Activated T-cell treated with anti-CD3 and anti-CD28 coated beads, Interleukin-2, amount 50 U/mL, for 72 hours (primary cell): ENCODE results near the gene ADGRD1. TPM values are rescaled to one million over a fixed set of nuclear protein-coding genes. Genes with fewer than 3 reads are reported as not detected.

Experiments
- ATAC-seq, 2 donors: fragments of 150-1000 bp; cut with Tn5 transposase; replicated peaks in 1 of 2; 2 replicates each; pipeline ENCODE4 v1.10.0; 2021; ENCODE audit warnings: moderate library complexity in 2 of 2, mild to moderate bottlenecking in 1 of 2
- DNase-seq, 2 donors: peaks; one replicate each; pipeline ENCODE4 v3.0.0; 2021 to 2022; ENCODE audit warnings: mixed read lengths in 1 of 2
- H3K27ac Mint-ChIP-seq: one replicate; pipeline ENCODE4 v1.8.0; 2022; ENCODE audit warnings: mild to moderate bottlenecking, moderate library complexity, mixed read lengths
- H3K27me3 Mint-ChIP-seq: one replicate; pipeline ENCODE4 v1.8.0; 2022; ENCODE audit warnings: low read depth, mixed read lengths
- H3K36me3 Mint-ChIP-seq, 2 donors: one replicate each; pipeline ENCODE4 v1.8.0; 2022; ENCODE audit warnings: mixed read lengths in 2 of 2, mild to moderate bottlenecking in 1 of 2; ENCODE audit not compliant: insufficient read depth in 2 of 2
- H3K4me1 Mint-ChIP-seq: one replicate; pipeline ENCODE4 v1.8.0; 2022; ENCODE audit warnings: low read depth, mixed read lengths
- H3K4me3 Mint-ChIP-seq, 2 donors: one replicate each; pipeline ENCODE4 v1.8.0; 2022; ENCODE audit warnings: mild to moderate bottlenecking in 2 of 2, mixed read lengths in 2 of 2, moderate library complexity in 2 of 2
- H3K9me3 Mint-ChIP-seq, 2 donors: one replicate each; pipeline ENCODE4 v1.8.0; 2022; ENCODE audit warnings: mixed read lengths in 2 of 2
- total RNA-seq, 2 donors: library from RNA; stranded (reverse); gene quantifications; one replicate each; pipeline ENCODE4 v1.2.3, GENCODE V29; 2022

ADGRD1 gene
- total RNA-seq, 2 donors from 2014 or later, result 2.0 to 2.5 TPM

DNA sequence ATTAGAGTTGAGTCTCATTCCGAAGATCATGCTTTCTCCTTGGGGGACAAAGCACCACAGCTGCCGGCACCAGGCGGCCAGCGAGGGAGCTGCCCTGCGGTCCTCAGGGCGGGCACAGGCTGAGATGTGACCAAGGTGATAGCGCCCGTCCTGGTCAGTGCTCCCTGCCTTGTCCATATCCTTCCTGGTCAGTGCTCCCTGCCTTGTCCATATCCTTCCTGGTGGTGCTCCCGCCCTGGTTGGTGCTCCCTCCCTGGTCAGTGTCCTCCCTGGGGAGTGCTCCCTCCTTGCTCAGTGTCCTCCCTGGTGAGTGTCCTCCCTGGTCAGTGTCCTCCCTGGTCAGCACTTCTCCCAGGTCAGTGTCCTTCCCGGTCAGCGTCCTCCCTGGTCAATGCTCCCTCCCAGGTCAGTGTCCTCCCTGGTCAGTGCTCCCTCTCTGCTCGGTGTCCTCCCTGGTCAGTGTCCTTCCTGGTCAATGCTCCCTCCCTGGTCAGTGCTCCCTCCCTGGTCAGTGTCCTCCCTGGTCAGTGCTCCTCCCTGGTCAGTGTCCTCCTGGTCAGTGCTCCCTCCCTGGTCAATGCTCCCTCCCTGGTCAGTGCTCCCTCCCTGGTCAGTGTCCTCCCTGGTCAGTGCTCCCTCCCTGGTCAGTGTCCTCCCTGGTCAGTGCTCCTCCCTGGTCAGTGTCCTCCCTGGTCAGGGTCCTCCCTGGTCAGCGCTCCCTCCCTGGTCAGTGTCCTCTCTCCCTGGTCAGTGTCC, 92.2 kb downstream of the ADGRD1 start:
- Mint-ChIP-seq H3K4me3 (no peak overlapping the region), H3K4me1 (no peaks in the 10 kb centered on the region), H3K27me3 (no peaks in the 10 kb centered on the region), H3K9me3 (no peaks in the 10 kb centered on the region), H3K27ac (no peak overlapping the region), H3K36me3 (no peaks in the 10 kb centered on the region)
- DNase-seq (no peak), ATAC-seq (no peak)

DNA sequence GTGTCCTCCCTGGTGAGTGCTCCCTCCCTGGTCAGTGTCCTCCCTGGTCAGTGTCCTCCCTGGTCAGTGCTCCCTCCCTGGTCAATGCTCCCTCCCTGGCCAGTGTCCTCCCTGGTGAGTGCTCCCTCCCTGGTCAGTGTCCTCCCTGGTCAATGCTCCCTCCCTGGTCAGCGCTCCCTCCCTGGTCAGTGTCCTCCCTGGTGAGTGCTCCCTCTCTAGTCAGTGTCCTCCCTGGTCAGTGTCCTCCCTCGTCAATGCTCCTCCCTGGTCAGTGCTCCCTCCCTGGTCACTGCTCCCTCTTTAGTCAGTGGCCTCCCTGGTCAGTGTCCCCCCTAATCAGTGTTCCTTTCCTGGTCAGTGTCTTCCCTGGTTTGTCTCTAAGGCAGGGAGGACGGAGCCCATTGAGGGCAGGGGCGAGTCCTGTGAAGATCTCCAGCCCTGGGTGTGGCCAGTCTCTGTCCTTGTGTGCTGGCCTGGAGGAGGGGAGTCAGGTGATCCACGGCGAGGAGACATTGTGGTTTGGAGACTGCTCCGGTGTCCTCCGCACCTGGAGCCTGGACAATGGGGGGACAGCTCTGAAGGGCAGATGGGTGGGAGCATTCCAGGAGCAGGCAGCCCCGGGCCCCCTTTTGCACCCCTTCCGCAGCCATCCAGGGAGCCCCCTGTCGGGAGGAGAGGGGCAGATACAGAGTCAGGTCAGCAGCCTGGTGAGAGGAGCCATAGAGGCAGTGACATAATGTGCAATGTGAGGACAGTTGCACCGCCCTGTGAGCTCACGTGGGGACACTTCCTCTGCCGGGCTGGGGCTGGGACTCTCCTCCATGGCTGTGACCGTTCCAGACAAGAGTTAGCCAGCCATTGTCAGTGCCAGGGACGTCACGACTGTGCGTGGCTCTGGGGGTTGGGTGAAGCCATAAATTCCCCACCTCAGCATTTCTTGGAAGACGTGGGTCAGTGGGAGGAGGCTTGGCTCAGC, 93.4 kb downstream of the ADGRD1 start:
- ATAC-seq, result peak; percentile 11 to 23
- no peak for DNase-seq
- no peaks in the 10 kb centered on the region for H3K9me3 Mint-ChIP-seq
- H3K4me3 Mint-ChIP-seq, result no peak overlapping the region
- H3K27me3 Mint-ChIP-seq, result no peaks in the 10 kb centered on the region
- H3K4me1 Mint-ChIP-seq, result no peaks in the 10 kb centered on the region
- H3K36me3 Mint-ChIP-seq, result no peaks in the 10 kb centered on the region
- no peak overlapping the region for H3K27ac Mint-ChIP-seq

GRCh38 chr12:131047789-131048610, 94.3 kb downstream of the ADGRD1 start:
- DNase-seq (no peak), ATAC-seq (no peak)
- H3K27me3 Mint-ChIP-seq, result no peaks in the 10 kb centered on the region
- no peak overlapping the region for H3K27ac Mint-ChIP-seq
- no peaks in the 10 kb centered on the region for H3K9me3 Mint-ChIP-seq
- H3K4me1 Mint-ChIP-seq, result no peaks in the 10 kb centered on the region
- H3K4me3 Mint-ChIP-seq, result no peak overlapping the region
- no peaks in the 10 kb centered on the region for H3K36me3 Mint-ChIP-seq

DNA sequence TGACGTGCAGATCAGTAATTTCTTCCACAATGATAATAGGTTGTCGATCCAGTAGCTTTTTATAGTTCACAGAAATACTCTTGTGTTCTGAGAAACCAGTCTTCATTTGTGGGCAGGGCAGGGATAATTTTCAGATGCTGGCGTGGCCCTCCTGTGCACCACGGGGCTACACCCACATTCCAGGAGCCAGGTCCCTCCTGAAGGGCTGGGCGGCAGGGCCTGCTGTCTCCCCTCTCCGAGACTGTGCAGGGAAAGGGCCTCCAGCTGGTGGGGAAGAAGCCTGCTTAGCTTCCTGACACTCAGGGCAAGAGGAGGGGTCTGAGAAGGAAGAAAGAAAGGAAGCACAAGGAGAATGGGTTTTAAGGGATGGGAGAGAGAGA, 94.9 kb downstream of the ADGRD1 start:
- H3K27ac Mint-ChIP-seq, result no peak overlapping the region
- DNase-seq (no peak), ATAC-seq (no peak)
- no peaks in the 10 kb centered on the region for H3K27me3 Mint-ChIP-seq
- H3K36me3 Mint-ChIP-seq, result no peaks in the 10 kb centered on the region
- no peaks in the 10 kb centered on the region for H3K4me1 Mint-ChIP-seq
- H3K4me3 Mint-ChIP-seq, result no peak overlapping the region
- H3K9me3 Mint-ChIP-seq, result no peaks in the 10 kb centered on the region

- Mint-ChIP-seq H3K4me3 (no peak overlapping the region), H3K27me3 (no peaks in the 10 kb centered on the region), H3K36me3 (no peaks in the 10 kb centered on the region), H3K27ac (no peak overlapping the region), H3K9me3 (no peaks in the 10 kb centered on the region), H3K4me1 (no peaks in the 10 kb centered on the region)
- no peak for DNase-seq
- ATAC-seq, result no peak
Observed at GRCh38 chr12:131049002-131049401, 95.3 kb downstream of the ADGRD1 start.

- Mint-ChIP-seq H3K27ac (no peak overlapping the region), H3K9me3 (no peaks in the 10 kb centered on the region), H3K27me3 (peaks cover 4% of the 10 kb centered on the region), H3K4me3 (no peak overlapping the region), H3K36me3 (no peaks in the 10 kb centered on the region), H3K4me1 (no peaks in the 10 kb centered on the region)
- DNase-seq, result no peak
- no peak for ATAC-seq
Observed at GRCh38 chr12:131049549-131050339, 96.0 kb downstream of the ADGRD1 start.

DNA sequence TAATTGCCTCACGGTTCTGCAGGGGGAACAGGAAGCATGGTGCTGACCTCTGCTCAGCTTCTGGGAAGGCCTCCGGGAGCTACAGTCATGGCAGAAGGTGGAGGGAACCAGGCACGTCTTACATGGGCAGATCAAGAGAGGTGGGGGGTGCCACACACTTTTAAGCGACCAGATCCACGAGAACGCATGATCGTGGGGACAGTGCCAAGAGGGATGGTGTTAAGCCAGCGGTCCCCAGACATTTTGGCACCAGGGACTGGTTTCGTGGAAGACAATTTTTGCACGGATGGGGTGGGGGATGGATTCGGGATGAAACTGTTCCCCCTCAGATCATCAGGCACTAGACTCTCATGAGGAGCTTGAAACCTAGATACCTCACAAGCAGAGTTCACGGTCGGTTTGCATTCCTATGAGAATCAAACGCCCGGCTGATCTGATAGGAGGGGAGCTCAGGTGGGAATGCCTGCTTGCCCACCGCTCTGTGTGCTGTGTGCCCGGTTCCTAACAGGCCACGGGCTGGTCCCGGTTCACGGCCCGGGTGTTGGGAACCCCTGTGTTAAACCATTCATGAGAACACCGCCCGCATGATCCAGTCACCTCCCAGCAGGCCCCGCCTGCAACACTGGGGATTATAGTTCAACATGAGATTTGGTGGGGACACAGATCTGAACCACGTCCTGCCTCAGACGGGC, 96.9 kb downstream of the ADGRD1 start:
- peaks cover 8% of the 10 kb centered on the region for H3K27me3 Mint-ChIP-seq
- H3K27ac Mint-ChIP-seq, result no peak overlapping the region
- ATAC-seq (no peak), DNase-seq (no peak)
- no peaks in the 10 kb centered on the region for H3K9me3 Mint-ChIP-seq
- H3K36me3 Mint-ChIP-seq, result no peaks in the 10 kb centered on the region
- no peak overlapping the region for H3K4me3 Mint-ChIP-seq
- no peaks in the 10 kb centered on the region for H3K4me1 Mint-ChIP-seq

- no peaks in the 10 kb centered on the region for H3K9me3 Mint-ChIP-seq
- no peak for ATAC-seq
- no peak overlapping the region for H3K27ac Mint-ChIP-seq
- no peaks in the 10 kb centered on the region for H3K4me1 Mint-ChIP-seq
- DNase-seq, result no peak
- H3K4me3 Mint-ChIP-seq, result no peak overlapping the region
- H3K27me3 Mint-ChIP-seq, result peaks cover 8% of the 10 kb centered on the region
- H3K36me3 Mint-ChIP-seq, result no peaks in the 10 kb centered on the region
Observed at GRCh38 chr12:131051155-131051473, 97.4 kb downstream of the ADGRD1 start.

- Mint-ChIP-seq H3K36me3 (no peaks in the 10 kb centered on the region), H3K27me3 (peaks cover 19% of the 10 kb centered on the region), H3K9me3 (no peaks in the 10 kb centered on the region), H3K27ac (no peak overlapping the region), H3K4me3 (no peak overlapping the region), H3K4me1 (no peaks in the 10 kb centered on the region)
- no peak for DNase-seq
- ATAC-seq, result no peak
Observed at GRCh38 chr12:131052063-131052781, 98.5 kb downstream of the ADGRD1 start.

GRCh38 chr12:131052929-131053328, 99.2 kb downstream of the ADGRD1 start:
- no peak overlapping the region for H3K27ac Mint-ChIP-seq
- H3K4me3 Mint-ChIP-seq, result no peak overlapping the region
- peaks cover 24% of the 10 kb centered on the region for H3K27me3 Mint-ChIP-seq
- no peak for ATAC-seq
- no peaks in the 10 kb centered on the region for H3K4me1 Mint-ChIP-seq
- no peak for DNase-seq
- no peaks in the 10 kb centered on the region for H3K9me3 Mint-ChIP-seq
- no peaks in the 10 kb centered on the region for H3K36me3 Mint-ChIP-seq

DNA sequence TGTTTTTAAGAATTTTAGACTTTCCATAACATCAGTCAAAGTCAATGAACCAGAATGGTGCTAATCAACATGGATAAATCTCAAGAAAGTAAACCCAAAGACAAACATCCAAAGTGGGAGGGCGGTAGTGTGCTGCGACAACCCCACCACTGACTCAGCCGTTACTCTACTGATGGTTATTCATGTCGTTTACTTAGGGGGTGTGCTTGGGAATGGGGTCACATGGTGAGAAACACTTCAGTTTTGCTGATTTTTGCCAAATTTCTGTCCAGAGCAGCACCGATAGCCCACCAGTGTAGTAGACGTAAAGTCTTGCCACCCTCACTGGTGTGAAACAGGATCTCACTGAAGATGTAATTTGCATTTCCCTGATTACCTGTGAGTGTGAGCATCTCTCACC, 99.9 kb downstream of the ADGRD1 start:
- Mint-ChIP-seq H3K9me3 (no peaks in the 10 kb centered on the region), H3K4me1 (no peaks in the 10 kb centered on the region), H3K27me3 (peaks cover 30% of the 10 kb centered on the region), H3K36me3 (no peaks in the 10 kb centered on the region), H3K4me3 (no peak overlapping the region), H3K27ac (no peak overlapping the region)
- no peak for ATAC-seq
- DNase-seq, result no peak
